ENCODE measurements around the gene TTC17.
"Not testable (repeated sequence)": the region's sequence is repeated elsewhere in the genome, so short reads cannot be mapped to it uniquely, and the experiment has no call there.

Gene TTC17

GRCh38 chr11:43358801-43359421 lies at the start of gene TTC17:
Gene TTC17, plus strand, starts transcription at chr11:43358920. Its CDS starts 35 bp downstream, at chr11:43358955.
- DNase-seq: peak; percentile 89

- DNase-seq: peak; percentile 93
These were observed 46.7 kb upstream of the TTC17 start, which contains the start of gene API5 for GRCh38 chr11:43311791-43312607. Gene API5, plus strand, starts transcription at chr11:43311996. Its CDS starts 132 bp downstream, at chr11:43312128.

DNA sequence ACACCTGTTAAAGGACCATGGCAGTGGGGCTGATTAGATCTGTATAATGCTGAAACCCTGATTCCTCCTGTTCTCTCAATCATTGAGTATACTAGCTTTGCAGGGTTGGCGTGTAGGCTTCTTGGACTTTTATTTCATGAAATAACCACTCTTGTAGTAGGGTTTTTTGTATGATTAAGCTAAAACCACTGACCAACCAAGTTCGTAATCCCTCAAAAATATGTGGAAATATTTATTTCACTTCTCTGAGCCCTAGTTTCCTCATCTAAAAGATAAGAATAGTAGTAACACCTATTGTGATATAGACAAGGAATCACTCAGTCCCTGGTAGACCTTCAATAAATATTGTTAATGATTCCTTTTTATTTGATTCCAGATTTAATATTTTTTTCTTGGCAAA lies 42.8 kb upstream of the TTC17 start:
- no peak for DNase-seq

DNA sequence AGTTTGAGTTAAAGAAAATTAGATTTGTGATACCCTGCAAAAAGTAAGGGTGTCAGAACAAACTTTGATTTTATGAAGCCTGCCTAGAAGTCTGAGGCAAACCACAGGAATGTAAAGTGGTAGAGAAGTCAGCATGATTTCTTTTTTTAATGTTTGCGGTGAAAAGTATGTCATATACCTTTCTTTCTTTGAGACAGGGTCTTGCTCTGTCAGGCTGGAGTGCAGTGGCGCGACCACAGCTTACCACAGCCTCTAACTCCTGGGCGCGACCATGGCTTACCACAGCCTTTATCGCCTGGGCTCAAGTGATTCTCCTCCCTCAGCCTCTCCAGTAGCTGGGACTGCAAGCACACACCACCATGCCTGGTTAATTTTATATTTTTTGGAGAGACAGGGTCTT lies 42.3 kb upstream of the TTC17 start:
- peak; percentile 39 for DNase-seq

DNA sequence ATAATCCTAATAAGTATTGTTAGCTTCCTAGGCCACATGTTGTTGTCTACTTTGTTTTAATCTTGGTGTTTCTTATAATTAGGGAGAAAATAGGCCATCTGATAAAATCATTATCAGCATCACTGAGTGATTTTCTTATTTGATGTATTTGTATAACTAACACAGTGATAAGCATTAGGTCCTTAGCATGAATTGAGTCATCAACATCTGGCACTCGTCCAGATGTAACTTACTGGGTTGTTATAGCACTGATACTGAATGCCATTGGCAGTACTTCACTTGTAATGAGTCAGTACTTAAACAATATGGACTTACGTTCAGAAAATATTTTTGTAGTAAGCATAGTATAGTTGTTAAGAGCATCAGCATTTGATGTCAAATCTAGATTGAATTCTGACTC lies 30.7 kb upstream of the TTC17 start:
- DNase-seq: no peak

DNA sequence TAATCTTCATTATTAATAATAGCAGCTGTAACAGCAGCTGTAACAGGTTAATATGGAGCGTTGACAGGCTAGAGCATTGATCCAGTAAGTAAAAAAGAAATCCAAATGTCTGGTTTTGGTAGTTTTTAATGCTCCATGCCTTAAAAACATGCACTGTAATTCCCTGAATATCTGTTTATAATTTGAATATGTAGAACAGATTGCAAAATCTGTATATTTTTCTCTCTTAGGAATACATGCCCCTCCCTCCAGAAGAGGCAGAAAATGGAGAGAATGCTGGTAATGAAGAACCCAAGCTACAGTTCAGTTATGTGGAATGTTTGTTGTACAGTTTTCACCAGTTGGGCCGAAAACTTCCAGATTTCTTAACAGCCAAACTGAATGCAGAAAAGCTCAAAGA lies 30.2 kb upstream of the TTC17 start:
- DNase-seq: no peak

- no peak for DNase-seq
These were observed 17.6 kb upstream of the TTC17 start for GRCh38 chr11:43341159-43341558.

DNA sequence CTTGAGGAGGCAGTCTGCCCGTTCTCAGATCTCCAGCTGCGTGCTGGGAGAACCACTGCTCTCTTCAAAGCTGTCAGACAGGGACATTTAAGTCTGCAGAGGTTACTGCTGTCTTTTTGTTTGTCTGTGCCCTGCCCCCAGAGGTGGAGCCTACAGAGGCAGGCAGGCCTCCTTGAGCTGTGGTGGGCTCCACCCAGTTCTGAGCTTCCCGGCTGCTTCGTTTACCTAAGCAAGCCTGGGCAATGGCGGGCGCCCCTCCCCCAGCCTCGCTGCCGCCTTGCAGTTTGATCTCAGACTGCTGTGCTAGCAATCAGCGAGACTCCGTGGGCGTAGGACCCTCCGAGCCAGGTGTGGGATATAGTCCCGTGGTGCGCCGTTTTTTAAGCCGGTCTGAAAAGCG lies 7.3 kb upstream of the TTC17 start:
- DNase-seq: not testable (repeated sequence)

GRCh38 chr11:43354311-43354710 lies 4.4 kb upstream of the TTC17 start:
- no peak for DNase-seq

GRCh38 chr11:43356336-43356735 lies 2.4 kb upstream of the TTC17 start:
- no peak for DNase-seq

GRCh38 chr11:43358279-43358800 lies 380 bp upstream of the TTC17 start:
- DNase-seq: peak; percentile 63

- peak; percentile 17 for DNase-seq
These were observed 700 bp downstream of the TTC17 start for GRCh38 chr11:43359422-43359818.

GRCh38 chr11:43360361-43361032 lies 1.8 kb downstream of the TTC17 start:
- no peak for DNase-seq

GRCh38 chr11:43366677-43367076 lies 8.0 kb downstream of the TTC17 start:
- no peak for DNase-seq

DNA sequence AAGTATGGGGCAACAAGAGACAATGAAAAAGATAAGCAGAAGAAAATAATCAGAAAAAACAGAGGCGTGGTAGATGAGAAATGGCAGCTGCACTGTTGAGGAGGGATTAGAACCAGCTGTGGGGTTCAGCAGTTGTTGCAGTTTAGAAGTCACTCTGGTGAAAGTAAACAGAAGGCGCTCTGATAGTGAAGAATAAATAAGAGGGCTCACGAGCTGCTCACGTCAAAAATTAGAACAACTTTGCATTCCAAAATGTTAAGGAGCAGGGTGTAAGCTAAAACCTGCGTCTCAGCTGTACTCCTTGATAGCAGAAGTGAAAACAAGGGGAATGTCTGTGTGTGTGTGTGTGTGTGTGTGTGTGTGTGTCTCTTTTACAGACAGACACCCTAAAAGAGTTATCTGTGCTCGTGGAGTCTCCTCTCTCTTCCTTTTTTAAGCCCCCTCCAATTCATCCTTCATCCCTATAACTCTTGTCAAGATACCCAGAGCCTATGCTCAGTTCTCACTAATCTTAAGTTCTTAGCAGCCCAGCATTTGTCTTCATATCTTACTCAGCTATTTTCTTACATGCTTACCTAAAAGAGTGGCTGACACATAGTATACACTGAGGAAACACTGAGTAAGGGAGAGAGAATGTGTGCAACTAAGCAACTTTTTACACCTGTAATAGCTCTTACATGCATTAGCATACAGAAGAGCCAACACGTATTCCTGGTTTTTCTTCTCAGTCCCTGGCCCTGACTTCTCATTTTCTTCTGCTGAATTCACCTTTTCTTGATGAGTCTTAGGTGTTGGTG lies 8.9 kb downstream of the TTC17 start:
- no peak for DNase-seq

DNA sequence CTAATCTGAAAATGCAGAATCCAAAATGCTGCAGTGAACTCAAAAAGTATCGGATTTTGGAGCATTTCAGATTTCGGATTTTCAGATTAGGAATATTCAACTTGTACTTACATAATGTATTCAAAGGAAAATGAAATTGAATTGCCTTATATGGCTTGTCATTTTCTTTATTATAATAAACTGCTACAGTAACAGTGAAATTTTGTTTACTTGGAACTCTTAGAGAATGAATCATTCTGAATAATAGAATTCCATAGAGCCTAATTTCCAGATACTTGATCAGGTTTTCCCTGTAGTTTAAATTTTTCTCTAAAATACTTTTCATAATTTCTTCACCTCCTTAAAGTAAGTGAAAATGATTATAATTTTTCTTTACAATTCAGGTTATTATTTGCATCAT lies 17.3 kb downstream of the TTC17 start:
- DNase-seq: no peak

- DNase-seq: no peak
These were observed 17.9 kb downstream of the TTC17 start for GRCh38 chr11:43376594-43376993.

DNA sequence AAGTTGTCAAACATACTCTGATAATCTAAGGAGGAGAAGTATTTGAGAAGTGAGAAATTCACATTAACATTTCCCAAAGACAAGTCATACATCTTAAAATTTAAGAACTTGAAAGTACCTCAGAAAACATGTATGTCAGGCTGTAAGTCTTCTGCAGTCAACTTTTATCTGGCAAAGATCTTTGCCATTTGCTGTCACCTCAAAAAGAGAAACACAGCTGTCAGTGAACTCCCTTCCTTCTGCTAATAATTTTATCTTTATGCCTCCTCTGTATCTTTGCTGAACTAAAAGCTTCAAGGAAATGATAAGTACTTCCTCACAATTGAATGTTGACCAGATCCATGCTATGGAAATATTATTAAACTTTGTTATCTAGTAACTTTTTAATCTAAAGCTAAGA lies 18.7 kb downstream of the TTC17 start:
- no peak for DNase-seq

DNA sequence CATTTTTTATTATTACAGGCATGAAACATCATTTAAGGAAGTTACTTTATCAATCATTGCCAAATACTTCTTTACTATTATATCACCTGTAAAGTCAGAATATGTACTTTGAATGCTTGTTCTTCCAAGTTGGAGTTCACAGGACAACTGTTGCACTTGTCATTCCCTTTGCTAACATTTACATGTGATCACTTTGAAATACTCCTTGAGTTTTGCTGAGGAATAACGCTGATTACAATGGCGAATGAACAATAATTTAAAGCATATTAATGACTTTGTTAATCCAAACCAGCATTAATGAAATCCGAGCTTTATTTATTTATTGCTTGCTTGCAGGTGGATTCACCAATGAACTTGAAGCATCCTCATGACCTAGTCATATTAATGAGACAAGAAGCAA lies 20.2 kb downstream of the TTC17 start:
- no peak for DNase-seq

DNA sequence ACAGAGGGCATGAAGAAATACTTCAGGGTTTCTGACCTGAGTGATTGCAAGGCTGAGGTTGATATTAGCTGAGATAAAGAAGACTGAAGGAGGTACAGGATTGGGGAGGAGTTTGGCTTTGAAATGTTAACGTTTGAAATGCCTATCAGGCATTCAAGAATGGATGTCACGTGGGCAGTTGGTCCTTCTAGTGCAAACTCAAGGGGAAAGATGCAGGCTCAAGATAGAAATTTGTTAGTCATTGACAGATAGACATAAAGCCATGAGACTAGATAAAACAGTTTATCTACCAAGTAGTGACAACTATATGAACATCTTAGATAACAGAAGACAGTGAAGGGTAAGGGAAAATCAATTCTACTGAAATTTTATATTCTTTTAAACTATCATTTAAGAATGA lies 23.1 kb downstream of the TTC17 start:
- DNase-seq: no peak

DNA sequence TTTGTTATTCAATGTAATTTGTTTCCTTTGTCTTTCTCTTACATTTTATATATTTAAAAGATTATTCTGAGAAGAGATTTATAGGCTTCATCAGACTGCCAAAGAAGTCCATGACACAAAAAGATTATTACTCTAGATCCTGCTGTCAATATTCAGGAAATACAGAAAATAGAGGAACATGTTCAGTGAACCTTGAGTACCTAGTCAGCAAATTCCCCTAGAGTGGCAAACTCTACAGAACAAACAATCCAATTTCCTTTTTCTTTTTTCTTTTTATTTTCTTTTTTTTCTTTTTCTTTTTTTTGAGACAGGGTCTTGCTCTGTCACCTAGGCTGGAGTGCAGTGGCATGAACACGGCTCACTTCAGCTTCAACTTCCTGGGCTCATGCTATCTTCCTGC lies 23.9 kb downstream of the TTC17 start:
- DNase-seq: no peak

DNA sequence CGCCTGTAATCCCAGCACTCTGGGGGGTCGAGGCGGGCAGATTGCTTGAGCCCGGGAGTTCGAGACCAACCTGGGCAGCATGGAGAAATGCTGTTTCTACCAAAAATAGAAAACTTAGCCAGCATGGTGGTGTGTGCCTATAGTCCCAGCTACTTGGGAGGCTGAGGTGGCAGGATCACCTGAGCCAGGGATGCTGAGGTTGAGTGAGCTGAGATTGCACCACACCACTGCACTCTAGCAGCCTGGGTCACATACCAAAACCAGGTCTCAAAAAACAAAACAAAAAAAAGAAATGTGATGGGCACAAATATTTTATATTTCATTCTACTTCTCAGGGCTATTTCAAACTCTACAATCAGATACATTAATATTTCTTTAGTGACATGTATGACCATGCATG lies 25.7 kb downstream of the TTC17 start:
- no peak for DNase-seq

DNA sequence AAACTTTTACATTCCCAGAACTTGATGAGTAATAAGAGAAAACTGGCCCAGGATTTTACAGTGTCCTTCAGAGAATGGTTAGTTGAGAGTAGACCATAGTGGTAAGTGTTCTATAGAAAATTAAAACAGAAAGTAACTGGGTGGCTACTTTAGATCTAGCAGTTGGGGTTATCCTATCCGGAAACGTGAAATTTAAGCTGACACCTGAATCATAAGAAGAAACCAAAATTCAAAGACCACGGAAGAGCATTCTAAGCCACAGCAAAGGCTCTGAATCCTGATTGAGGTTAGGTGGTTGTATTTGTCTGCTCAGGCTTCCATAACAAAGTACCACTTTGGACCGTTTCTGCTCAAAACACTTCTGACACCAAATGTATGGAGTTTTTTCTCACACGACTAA lies 34.0 kb downstream of the TTC17 start:
- no peak for DNase-seq

Measured in DMS79 treated with DMSO at 0.1 percent for 48 hours (cell line).